K562 (cell line): ENCODE results near the gene CEP68. TPM values are rescaled to one million over a fixed set of nuclear protein-coding genes. Genes with fewer than 3 reads are reported as not detected.

ENCODE experiments used
- ATAC-seq: fragments of 200-7000 bp; cut with Tn5 transposase; 3 replicates; pipeline ENCODE4 v1.9.1; 2020; ENCODE audit warnings: moderate library complexity
- BruUV-seq: library from RNA; stranded (reverse); fragments of 400-500 nt; replicated peaks from 2 replicates; lab custom pipeline; 2021; lab: Mats Ljungman, UMichigan
- CTCF ChIA-PET: fragments of 300-600 bp; formaldehyde crosslinking; extraction: SDS; loops from one replicate; lab custom pipeline; 2021; ENCODE audit warnings: low intra/inter-chr PET ratio; lab: Yijun Ruan, JAX
- POLR2A ChIA-PET: fragments of 300-600, 350-650 bp; sonication (Branson Sonifier 250); formaldehyde crosslinking; extraction: SDS; loops from one replicate; lab custom pipeline; 2021; ENCODE audit warnings: antibody characterized with exemption, inconsistent platforms; lab: Yijun Ruan, JAX
- DNase-seq, 4 experiments: peaks; one replicate each; pipeline versions ENCODE4 v3.0.0 to v3.0.0-alpha.2; 2011 to 2018; ENCODE audit warnings: low spot score in 3 of 4, mixed read lengths in 3 of 4; ENCODE audit errors: extremely low read depth in 1 of 4
- FAIRE-seq: peaks from 2 replicates; lab custom pipeline; 2011; peaks lifted over from hg19 to GRCh38; lab: Jason Lieb, UNC
- H2AFZ ChIP-seq: 2 replicates; pipeline ENCODE4 v1.6.0; 2011; ENCODE audit warnings: low read depth, low read length, control low read depth, inconsistent platforms
- H3K27ac ChIP-seq: fragments of 200-600 bp; 3 replicates; pipeline ENCODE4 v1.8.0; 2011; ENCODE audit warnings: low read depth, mild to moderate bottlenecking, control low read depth, inconsistent platforms, low read length, moderate library complexity, mixed read lengths; ENCODE audit errors: extremely low read depth
- H3K27me3 ChIP-seq, 2 experiments: fragments of 300-600 bp in 1 of 2; 2 replicates in 1 of 2; 3 replicates in 1 of 2; pipeline versions ENCODE4 v1.6.0 to v1.8.0; 2011; ENCODE audit warnings: inconsistent platforms in 2 of 2, low read length in 2 of 2, mild to moderate bottlenecking in 1 of 2, mixed read lengths in 1 of 2, moderate library complexity in 1 of 2; ENCODE audit not compliant: control insufficient read depth in 2 of 2, insufficient read depth in 2 of 2
- H3K36me3 ChIP-seq: fragments of 300-600 bp; 3 replicates; pipeline ENCODE4 v1.8.0; 2011; ENCODE audit warnings: mild to moderate bottlenecking, low read length, inconsistent platforms; ENCODE audit not compliant: control insufficient read depth, insufficient read depth
- H3K4me1 ChIP-seq, 2 experiments: fragments of 200-600 bp in 1 of 2; replicated peaks in 1 of 2; 2 replicates in 1 of 2; 3 replicates in 1 of 2; pipeline versions ENCODE4 v1.5.1 to v1.8.0; 2011; ENCODE audit warnings: inconsistent platforms in 2 of 2, low read length in 2 of 2, mild to moderate bottlenecking in 1 of 2, mixed read lengths in 1 of 2, moderate library complexity in 1 of 2; ENCODE audit not compliant: control insufficient read depth in 2 of 2, insufficient read depth in 2 of 2
- H3K4me2 ChIP-seq: 2 replicates; pipeline ENCODE4 v1.6.1; 2011; ENCODE audit warnings: low read length, control low read depth, inconsistent platforms, mixed read lengths; ENCODE audit not compliant: insufficient read depth
- H3K4me3 ChIP-seq: fragments of 200-600 bp; sonication (generic), shearing (Covaris generic); 2 replicates; pipeline ENCODE4 v1.5.1; 2016; ENCODE audit warnings: control low read depth, inconsistent platforms
- H3K79me2 ChIP-seq: fragments of 200-600 bp; 3 replicates; pipeline ENCODE4 v1.8.0; 2011; ENCODE audit warnings: low read length, inconsistent platforms; ENCODE audit not compliant: control insufficient read depth, insufficient read depth
- H3K9ac ChIP-seq, 2 experiments: 2 replicates each; pipeline versions ENCODE4 v1.6.0 to v1.6.1; 2011; ENCODE audit warnings: low read depth in 2 of 2, low read length in 2 of 2, control low read depth in 1 of 2, inconsistent platforms in 1 of 2, mild to moderate bottlenecking in 1 of 2, mixed read lengths in 1 of 2; ENCODE audit not compliant: insufficient read depth in 1 of 2
- H3K9me1 ChIP-seq: one replicate; pipeline ENCODE4 v1.6.0; 2011; ENCODE audit warnings: inconsistent platforms, mild to moderate bottlenecking, low read length, moderate library complexity; ENCODE audit not compliant: control insufficient read depth, insufficient read depth
- H3K9me3 ChIP-seq: replicated peaks from 2 replicates; pipeline ENCODE4 v1.5.1; 2011; ENCODE audit warnings: low read depth, low read length, inconsistent platforms; ENCODE audit not compliant: control insufficient read depth, insufficient read depth
- H4K20me1 ChIP-seq: replicated peaks from 2 replicates; pipeline ENCODE4 v1.6.1; 2011; ENCODE audit warnings: low read length, inconsistent platforms, mixed read lengths; ENCODE audit not compliant: control insufficient read depth, insufficient read depth
- CLOCK ChIP-seq: fragments of 250-450 bp; sonication (Bioruptor Pico); IDR thresholded peaks from 2 replicates; pipeline ENCODE4 v1.4.0; 2020; ENCODE audit warnings: mild to moderate bottlenecking, moderate library complexity, borderline replicate concordance
- KLF1 ChIP-seq: fragments of 450-650 bp; IDR thresholded peaks from 2 replicates; pipeline ENCODE4 v1.6.1; 2016; ENCODE audit warnings: missing genetic modification characterization, missing compliant biosample characterization
- KLF13 ChIP-seq: fragments of 450-650 bp; IDR thresholded peaks from 2 replicates; pipeline ENCODE4 v1.6.1; 2016; ENCODE audit warnings: missing genetic modification characterization, low read depth, mild to moderate bottlenecking, missing compliant biosample characterization, moderate library complexity, borderline replicate concordance
- POLR2G ChIP-seq: fragments of 200-400 bp; formaldehyde crosslinking; IDR thresholded peaks from 2 replicates; pipeline ENCODE4 v1.6.1; 2017; ENCODE audit warnings: low read depth, mild to moderate bottlenecking, antibody characterized with exemption, low read length, moderate library complexity
- RBM34 ChIP-seq: fragments of 200-400 bp; formaldehyde crosslinking; IDR thresholded peaks from 2 replicates; pipeline ENCODE4 v1.6.1; 2018; ENCODE audit warnings: low read length, borderline replicate concordance; ENCODE audit not compliant: insufficient read depth
- ZEB2 ChIP-seq: fragments of 450-650 bp; IDR thresholded peaks from 2 replicates; pipeline ENCODE4 v1.6.1; 2016
- ZNF184 ChIP-seq: sonication (generic); formaldehyde crosslinking; IDR thresholded peaks from 2 replicates; pipeline ENCODE4 v1.5.0; 2020; ENCODE audit warnings: missing genetic modification reagents
- WGBS: fragments of 100-300 bp; shearing (Covaris generic); methylation state at CpG from one replicate; pipeline ENCODE4 v1.1.6; 2016; ENCODE audit warnings: low coverage, mixed read lengths; ENCODE audit not compliant: insufficient coverage; ENCODE audit errors: missing lambda C conversion rate; 5-methylcytosine and 5-hydroxymethylcytosine counted together
- in situ Hi-C: fragments of 300-500 bp; cut with MboI; formaldehyde crosslinking; loops from 4 replicates; pipeline ENCODE4 v1.15.0; 2018; ENCODE audit warnings: inconsistent platforms, mixed read lengths
- intact Hi-C: fragments of 100-400 bp; cut with micrococcal nuclease; formaldehyde crosslinking; loops from 2 replicates; pipeline ENCODE4 v1.14.2; 2022
- polyA plus RNA-seq, 8 experiments: library from polyadenylated mRNA; depleted of rRNA in 4 of 8; stranded (reverse) in 5 of 8; unstranded in 3 of 8; fragments of >200 nt; fragmentation: Nextera tagmentation in 2 of 8; fragmentation: Illumina TruSeq in 1 of 8; extraction: Ambion mirVana in 2 of 8; extraction: Trizol in 1 of 8; gene quantifications; 2 replicates each; pipeline versions ENCODE4 v1.2.1 to v1.2.3, GENCODE V29; 2011 to 2014; ENCODE audit warnings: inconsistent platforms in 1 of 8, missing spikeins in 1 of 8
- total RNA-seq, 7 experiments: library from RNA; depleted of rRNA in 6 of 7; stranded (reverse); fragments of >200 nt in 6 of 7; fragmentation: Illumina TruSeq in 2 of 7; extraction: Trizol in 2 of 7; gene quantifications; 2 replicates each; pipeline versions ENCODE4 v1.2.1 to v1.2.3, GENCODE V29; 2011 to 2021; ENCODE audit warnings: low replicate concordance in 1 of 7
- TF ChIP-seq, protein P1 (sequence below): fragments of 250-450 bp; sonication (Bioruptor Pico); IDR thresholded peaks from 2 replicates; pipeline ENCODE4 v1.4.0; 2020

Gene CEP68
- total and polyA plus RNA-seq, 9 of the 15 experiments (the other 6 are each of a cell fraction or from before 2014, with no cell fraction given) = 1.4 to 8.5 (median 5.2) TPM

DNA sequence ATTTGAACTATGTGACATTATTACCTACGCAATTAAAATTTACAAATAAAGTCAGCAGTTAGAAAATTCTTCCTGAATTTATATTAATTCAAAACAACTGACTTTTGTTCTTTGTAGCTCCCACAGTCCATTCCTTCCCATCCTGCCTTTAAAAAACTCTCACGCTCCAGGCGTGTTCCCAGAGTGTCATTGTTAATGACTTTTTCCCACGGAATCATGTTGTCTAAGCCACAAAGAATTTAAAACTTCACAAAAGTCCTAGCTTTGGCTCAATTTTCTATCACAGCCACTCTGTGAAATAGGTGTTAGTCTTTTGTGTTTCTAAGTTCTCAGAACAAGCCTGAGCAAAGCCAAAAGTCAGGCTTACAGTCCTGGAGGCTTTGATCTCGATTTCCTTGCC, 40.5 kb upstream of the CEP68 start:
- no peaks in the 10 kb centered on the region for H3K9me1 ChIP-seq
- ChIA-PET CTCF (no interaction called here), POLR2A (interaction anchor here (1.5 kb wide), 1 partner anchor 17 kb away, joined by 3 read pairs; no protein-coding TSS in a partner anchor)
- no peak for TF ChIP-seq CLOCK (CRISPR knock-in tag)
- TF ChIP-seq, protein P1, sequence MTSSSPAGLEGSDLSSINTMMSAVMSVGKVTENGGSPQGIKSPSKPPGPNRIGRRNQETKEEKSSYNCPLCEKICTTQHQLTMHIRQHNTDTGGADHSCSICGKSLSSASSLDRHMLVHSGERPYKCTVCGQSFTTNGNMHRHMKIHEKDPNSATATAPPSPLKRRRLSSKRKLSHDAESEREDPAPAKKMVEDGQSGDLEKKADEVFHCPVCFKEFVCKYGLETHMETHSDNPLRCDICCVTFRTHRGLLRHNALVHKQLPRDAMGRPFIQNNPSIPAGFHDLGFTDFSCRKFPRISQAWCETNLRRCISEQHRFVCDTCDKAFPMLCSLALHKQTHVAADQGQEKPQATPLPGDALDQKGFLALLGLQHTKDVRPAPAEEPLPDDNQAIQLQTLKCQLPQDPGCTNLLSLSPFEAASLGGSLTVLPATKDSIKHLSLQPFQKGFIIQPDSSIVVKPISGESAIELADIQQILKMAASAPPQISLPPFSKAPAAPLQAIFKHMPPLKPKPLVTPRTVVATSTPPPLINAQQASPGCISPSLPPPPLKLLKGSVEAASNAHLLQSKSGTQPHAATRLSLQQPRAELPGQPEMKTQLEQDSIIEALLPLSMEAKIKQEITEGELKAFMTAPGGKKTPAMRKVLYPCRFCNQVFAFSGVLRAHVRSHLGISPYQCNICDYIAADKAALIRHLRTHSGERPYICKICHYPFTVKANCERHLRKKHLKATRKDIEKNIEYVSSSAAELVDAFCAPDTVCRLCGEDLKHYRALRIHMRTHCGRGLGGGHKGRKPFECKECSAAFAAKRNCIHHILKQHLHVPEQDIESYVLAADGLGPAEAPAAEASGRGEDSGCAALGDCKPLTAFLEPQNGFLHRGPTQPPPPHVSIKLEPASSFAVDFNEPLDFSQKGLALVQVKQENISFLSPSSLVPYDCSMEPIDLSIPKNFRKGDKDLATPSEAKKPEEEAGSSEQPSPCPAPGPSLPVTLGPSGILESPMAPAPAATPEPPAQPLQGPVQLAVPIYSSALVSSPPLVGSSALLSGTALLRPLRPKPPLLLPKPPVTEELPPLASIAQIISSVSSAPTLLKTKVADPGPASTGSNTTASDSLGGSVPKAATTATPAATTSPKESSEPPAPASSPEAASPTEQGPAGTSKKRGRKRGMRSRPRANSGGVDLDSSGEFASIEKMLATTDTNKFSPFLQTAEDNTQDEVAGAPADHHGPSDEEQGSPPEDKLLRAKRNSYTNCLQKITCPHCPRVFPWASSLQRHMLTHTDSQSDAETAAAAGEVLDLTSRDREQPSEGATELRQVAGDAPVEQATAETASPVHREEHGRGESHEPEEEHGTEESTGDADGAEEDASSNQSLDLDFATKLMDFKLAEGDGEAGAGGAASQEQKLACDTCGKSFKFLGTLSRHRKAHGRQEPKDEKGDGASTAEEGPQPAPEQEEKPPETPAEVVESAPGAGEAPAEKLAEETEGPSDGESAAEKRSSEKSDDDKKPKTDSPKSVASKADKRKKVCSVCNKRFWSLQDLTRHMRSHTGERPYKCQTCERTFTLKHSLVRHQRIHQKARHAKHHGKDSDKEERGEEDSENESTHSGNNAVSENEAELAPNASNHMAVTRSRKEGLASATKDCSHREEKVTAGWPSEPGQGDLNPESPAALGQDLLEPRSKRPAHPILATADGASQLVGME (CRISPR knock-in tag) = no peak
- no peak for TF ChIP-seq KLF13 (tag)
- TF ChIP-seq ZEB2 = no peak
- no peak for TF ChIP-seq KLF1
- no peak for TF ChIP-seq RBM34
- TF ChIP-seq POLR2G = no peak
- TF ChIP-seq ZNF184 (CRISPR knock-in tag) = no peak
- no peak overlapping the region for H2AFZ ChIP-seq
- H3K4me2 ChIP-seq = no peak overlapping the region
- ATAC-seq (no peak), FAIRE-seq (no peak), DNase-seq (no peak)
- H3K4me1 ChIP-seq = peaks cover 5% of the 10 kb centered on the region in 2 experiments; a peak in 4 of 5 replicates
- no peaks in the 10 kb centered on the region for H3K27me3 ChIP-seq
- WGBS = 75% methylated on average over 5 of the region's 5 CpGs
- no peaks in the 10 kb centered on the region for H4K20me1 ChIP-seq
- no peaks in the 10 kb centered on the region for H3K9me3 ChIP-seq
- in situ Hi-C loops (no loop called here), intact Hi-C loops (no loop called here)
- H3K4me3 ChIP-seq = no peak overlapping the region
- H3K79me2 ChIP-seq = no peaks in the 10 kb centered on the region
- peaks cover 28% of the 10 kb centered on the region for H3K36me3 ChIP-seq
- no peak overlapping the region for H3K27ac ChIP-seq
- H3K9ac ChIP-seq = no peak overlapping the region
- no TSS peak for BruUV-seq
